Jurkat, Clone E6-1 (cell line): Measurements from ENCODE around the gene MUCL3.

ENCODE experiments used
- DNase-seq: peaks from one replicate; pipeline ENCODE4 v3.0.0-alpha.2; 2011; ENCODE audit warnings: low read depth, low spot score
- H3K4me3 ChIP-seq: 2 replicates; pipeline ENCODE4 v1.5.1; 2011; ENCODE audit warnings: mild to moderate bottlenecking, low read length, control low read depth, moderate library complexity

The MUCL3 gene

DNA sequence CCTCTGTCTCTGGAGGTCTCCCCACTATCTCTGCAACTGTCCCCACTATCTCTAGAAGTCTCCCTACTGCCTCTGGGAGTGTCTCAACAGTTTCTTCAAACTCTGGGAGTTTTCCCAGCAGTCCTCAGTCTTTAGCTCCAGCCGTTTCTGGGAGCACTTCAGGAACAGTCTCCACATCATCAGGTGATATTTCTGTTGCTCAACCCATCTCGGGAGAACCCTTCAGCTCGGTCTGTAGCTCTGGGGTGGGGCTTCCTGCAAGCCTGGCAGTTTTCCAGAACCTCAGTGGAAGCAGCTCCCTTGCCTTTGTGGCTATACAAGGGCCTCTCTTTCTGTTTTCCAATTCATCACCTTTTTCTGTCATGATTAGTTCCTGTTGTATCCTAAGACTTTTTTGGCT is 5.8 kb upstream of the MUCL3 start:
- no peak for DNase-seq
- no peak overlapping the region for H3K4me3 ChIP-seq

DNA sequence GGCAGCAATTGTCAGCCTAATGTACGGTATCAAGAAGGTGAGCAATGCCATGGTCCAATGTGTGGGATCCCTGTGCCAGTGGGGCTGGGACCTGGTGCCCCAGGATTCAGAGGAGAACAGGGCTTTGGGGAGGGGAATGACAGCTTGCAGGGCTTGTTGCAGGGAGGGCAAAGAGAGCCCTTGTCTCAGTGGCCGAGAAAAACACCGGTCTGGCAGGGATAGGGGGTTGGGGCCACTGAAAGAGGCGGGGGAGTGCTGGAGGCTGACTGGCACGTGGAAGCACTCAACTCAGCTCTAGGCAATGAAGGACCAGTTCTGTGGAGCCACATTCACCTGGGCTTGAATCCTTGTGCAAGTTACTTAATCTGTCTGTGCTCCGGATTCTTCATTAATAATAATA is 3.5 kb upstream of the MUCL3 start:
- no peak overlapping the region for H3K4me3 ChIP-seq
- DNase-seq, result no peak

DNA sequence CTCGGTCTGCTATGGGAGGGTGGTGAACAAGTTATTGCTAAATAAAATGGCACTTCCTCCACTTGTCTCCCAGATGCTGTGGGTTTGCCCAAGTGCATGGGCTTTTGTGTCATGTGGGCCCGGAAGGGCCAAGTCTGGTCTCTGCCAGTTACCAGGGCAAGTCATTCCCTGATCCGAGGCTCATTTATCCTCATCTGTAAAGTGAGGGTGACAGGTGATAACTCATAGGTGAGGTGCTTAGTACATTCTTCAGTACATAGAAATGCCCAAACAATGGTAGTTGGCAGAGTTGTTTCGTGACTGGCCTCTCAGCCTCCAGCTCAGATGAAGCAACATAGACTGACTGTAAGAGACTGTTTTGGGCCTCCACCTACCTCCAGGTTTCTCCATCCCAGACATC is 2.0 kb upstream of the MUCL3 start:
- H3K4me3 ChIP-seq, result no peak overlapping the region
- no peak for DNase-seq

DNA sequence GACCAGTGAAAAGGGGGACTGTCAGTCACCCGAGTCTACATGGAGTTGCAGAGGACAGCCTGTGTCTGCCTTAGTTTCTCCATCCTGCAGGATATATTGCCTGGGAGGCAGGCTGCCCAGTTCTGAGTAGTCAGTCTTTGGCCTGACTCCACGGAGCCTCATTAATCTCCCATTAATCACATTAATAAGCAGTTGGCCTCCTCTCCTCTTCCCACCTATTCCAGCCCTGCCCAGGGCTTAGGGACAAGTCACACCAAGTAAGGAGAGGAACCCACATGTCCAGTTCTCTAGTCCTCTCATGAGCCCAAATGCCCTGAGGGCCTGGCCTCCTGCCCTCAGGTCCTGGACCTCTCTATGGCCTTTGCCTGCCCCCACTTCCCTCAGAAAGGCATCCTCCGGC is 1.3 kb upstream of the MUCL3 start:
- DNase-seq, result no peak
- no peak overlapping the region for H3K4me3 ChIP-seq

DNA sequence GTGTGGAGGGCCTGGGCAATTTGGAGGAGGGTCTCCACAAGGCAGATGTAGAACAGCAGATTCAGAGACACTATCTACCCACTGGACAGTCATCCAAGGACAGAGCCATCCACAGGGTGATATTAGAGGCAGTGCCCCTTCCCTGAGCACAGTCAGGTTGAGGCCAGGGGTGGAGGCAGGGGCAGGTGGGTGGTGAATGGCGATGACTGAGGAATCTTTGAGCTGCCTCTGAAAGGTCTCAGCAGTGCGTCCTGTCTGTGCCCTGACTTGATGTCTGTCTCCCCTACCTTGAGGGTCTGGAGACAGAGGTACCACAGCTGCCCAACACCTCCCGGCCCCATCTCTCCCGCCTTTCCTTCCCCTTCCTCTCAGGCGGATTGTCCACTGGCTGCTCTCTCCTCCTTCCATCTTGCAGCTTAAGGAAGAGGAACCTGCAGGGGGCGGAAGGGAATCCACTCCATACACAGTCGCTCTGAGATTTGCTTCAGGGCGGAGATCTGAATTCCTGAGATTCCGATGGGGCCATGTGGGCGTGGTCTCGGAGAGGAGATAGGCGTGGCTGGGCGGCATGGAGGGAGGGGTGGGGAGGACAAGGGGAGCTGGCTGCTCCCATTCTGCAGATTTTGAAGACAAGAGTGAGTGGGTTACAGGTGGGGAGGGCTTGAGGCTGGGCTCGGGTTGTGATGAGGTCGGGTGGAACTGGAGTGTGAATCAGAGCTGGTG is 1.7 kb downstream of the MUCL3 start:
- no peak for DNase-seq
- H3K4me3 ChIP-seq, result no peak overlapping the region

DNA sequence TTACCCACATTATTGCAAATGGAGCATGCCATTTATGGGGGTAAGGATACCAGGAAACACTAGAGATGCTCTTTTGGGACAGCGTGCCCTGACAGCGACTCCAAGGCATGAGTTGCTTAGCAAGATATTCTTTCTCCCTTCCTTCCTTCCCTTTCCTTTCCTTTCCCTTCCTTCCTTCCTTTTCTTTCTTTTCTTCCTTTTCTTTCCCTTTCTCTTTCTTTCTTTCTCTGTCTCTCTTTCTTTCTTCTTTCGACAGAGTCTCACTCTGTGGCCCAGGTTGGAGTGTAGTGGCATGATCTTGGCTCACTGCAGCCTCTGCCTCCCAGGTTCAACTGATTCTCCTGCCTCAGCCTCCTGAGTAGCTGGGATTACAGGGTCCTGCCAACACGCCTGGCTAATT is 3.3 kb downstream of the MUCL3 start:
- no peak overlapping the region for H3K4me3 ChIP-seq
- no peak for DNase-seq

DNA sequence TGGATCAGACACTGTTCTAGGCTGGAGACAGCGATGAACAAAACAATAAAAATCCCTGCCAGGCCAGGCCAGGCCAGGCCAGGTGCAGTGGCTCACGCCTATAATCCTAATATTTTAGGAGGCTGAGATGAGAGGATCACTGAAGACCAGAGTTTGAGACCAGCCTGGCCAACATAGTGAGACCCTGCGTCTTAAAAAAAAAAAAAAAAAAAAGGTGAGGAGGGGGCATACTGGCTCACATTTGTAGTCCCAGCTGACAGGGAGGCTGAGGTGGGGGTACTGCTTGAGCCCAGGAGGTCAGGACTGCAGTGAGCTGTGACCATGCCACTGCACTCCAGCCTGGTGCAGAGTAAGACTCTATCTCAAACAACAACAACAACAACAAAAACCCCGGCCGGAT is 4.5 kb downstream of the MUCL3 start:
- no peak for DNase-seq
- H3K4me3 ChIP-seq, result no peak overlapping the region

DNA sequence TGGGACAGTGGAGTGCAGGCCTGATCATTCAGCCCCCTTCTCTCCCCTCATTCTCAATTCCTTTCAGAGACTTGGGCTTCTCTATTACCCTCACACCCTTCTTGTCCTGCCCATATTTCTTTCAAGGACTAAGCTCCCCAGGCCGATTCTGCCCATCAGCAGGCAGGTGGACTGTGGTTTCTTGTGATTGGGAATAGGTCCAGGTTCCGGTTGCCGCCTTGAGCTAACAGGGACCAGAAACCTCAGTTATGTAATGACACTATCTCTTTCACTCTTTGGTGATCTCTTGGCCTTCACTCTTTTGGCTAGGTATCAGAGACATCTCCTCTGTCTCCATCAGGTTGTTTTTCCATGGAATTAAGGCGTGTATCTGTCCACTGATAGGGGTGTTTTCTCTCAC is 6.5 kb downstream of the MUCL3 start:
- no peak for DNase-seq
- no peak overlapping the region for H3K4me3 ChIP-seq

DNA sequence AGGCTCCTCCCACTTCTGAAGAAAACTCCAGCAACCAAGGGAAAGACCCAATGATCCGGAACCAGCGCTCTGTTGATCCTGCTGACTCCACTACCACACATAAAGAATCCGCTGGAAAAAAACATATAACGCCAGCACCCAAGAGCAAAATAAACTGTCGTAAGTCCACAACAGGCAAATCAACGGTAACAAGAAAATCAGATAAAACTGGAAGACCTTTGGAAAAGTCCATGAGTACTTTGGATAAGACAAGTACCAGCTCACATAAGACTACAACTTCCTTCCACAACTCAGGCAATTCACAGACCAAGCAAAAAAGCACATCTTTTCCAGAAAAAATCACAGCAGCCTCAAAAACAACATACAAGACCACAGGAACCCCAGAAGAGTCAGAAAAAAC is 8.0 kb downstream of the MUCL3 start:
- no peak overlapping the region for H3K4me3 ChIP-seq
- DNase-seq, result no peak

DNA sequence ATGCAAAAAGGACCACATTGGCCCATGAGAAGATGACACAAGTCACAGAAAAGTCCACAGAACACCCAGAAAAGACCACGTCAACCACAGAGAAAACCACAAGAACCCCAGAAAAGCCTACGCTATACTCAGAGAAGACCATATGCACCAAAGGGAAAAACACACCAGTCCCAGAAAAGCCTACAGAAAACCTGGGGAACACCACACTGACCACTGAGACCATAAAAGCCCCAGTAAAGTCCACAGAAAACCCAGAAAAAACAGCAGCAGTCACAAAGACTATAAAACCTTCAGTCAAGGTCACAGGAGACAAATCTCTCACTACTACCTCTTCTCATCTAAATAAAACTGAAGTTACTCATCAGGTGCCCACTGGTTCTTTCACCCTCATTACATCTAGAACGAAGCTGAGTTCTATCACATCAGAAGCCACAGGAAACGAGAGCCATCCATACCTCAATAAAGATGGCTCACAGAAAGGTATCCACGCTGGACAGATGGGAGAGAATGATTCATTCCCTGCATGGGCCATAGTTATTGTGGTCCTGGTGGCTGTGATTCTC is 11.2 kb downstream of the MUCL3 start:
- no peak overlapping the region for H3K4me3 ChIP-seq
- no peak for DNase-seq

DNA sequence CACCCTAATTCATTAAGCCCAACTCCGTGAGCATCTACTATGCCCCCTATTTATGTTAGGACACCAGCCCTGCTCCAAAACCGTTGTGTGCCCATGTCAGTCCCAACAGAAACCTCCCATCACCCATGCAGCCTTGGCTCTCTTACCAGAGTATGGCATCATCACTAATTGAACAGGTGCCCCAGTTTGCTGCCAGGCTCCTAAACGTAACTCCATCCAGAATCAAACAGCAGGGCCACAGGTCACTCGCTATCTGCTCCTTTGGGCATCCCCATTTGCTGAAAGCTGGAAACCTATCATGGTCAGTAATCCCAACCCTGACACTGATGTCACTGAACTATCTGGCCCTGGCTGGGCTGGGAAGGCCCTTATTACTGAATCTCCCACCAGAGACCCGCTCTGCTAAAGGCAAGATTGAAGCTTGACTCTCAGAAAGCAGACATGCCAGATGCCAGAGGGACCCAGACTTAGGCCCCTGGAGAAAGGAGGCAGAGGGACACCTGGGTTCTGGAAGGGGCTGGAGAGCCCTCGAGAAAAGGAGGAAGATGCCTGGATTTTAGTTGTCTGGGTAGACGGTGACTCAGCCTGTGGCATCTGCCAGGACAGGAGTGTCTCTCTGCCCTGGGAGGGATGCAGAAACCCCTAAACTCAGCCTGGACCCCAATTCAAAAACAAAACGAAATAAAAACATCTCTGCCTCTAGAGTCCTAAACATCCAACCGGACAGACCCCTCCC is 14.0 kb downstream of the MUCL3 start:
- DNase-seq, result no peak

DNA sequence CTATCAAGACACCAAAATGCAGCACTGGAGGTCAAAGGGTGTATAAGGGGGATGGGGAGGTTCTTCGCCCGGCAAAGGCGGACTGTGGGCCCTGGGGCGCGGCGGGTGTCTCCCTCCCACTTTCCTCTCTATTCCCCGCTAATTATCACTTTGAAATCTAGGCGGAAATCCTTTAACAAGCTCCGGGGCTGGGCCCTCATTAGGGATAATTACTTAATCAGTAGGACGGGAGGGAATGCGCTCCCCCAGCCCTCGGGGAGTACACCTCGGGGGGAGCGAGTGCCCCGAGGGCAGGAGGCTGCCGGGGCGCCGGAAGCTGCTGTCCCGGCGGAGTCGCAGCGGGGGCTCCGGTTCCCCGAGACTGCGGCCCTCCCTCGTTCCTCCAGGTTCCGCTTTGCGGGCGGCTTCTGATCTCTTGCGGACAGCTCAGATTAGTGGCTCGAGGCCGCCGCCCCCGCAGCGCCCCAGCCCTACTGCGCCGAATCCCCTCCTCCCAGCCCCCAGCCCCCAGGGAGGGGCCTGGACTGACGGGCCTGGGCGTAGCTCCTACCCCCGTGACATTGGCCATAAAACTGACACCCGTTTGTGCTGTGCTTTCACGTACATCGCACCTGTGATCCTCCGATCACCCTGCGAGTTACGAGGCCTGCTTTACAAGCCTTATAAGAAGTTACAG is 14.7 kb downstream of the MUCL3 start:
- peak overlapping the region; percentile 27 for H3K4me3 ChIP-seq
- DNase-seq, result no peak

More for the DNA sequence above, 14.0 kb downstream of the MUCL3 start:
- no peak overlapping the region for H3K4me3 ChIP-seq

DNA sequence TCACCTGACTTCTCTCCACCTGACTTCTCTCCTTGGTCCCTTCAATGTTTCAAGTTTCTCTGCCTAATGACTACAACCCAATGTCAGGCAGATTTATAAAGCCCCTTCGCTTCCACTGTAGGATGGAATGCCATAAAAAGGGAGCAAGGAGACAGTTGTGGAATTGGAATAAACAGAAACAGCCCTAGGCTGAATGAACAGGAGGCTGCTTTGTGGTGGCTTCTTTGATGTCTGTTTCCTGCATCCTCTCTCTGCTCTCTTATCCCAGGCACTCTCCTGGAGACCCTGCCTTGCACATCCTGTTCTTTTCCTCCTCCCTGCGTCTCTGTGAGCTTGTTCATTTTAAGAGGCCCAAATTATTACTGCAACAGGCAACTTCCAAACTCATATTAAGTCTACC is 16.9 kb downstream of the MUCL3 start:
- H3K4me3 ChIP-seq, result no peak overlapping the region
- DNase-seq, result no peak

DNA sequence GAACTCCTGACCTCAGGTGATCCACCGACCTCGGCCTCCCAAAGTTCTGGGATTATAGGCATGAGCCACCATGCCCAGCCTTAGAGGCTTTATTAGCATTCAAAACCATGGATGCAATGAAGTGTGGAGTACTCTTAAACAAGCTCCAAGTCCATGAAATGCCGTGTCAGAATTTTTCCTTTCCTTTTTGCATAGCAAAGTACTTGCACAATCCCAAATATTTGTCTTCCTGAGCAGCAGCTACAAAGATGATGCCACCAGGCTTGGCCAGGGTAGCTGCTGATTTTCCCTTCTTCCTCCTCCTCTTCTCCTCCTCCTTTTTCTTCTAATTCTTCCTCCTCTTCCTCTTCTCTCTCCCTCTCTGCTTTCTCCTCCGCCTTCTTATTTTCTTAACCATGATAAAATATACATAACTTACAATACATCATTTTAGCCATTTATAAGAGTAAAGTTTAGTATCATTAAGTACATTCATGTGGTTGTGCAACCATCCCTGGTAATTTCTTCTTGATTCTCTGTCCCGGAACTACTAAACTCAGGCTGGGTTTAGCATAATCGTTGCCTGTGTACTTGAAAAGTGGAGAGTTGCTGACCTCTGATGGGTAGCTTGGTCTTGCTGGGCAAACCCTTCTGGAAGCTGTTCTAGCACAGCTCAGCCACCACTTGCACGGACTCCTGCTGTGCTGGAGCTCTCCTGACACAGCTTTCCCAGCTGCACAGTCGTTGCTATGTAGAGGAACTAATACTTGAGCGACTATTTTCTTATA is 20.3 kb downstream of the MUCL3 start:
- DNase-seq, result no peak
- H3K4me3 ChIP-seq, result no peak overlapping the region

DNA sequence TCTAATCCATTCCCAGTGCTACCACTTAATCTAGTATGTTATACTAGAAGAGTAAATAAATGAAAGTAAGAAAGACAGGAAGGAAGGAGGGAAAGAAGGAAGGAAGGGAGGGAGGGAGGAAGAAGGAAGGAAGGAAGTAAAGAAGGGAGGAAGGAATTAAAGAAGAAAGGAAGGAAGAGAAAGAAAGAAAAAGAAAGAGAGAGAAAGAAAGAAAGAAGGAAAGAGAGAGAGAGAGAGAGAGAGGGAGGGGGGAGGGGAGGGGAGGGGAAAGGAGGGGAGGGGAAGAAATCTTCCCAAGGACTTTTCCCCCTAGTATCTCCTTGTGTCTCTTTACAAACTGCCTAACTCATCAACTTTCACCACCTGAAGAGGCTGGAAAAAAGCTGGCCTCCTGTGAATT is 21.9 kb downstream of the MUCL3 start:
- no peak for DNase-seq
- H3K4me3 ChIP-seq, result no peak overlapping the region

DNA sequence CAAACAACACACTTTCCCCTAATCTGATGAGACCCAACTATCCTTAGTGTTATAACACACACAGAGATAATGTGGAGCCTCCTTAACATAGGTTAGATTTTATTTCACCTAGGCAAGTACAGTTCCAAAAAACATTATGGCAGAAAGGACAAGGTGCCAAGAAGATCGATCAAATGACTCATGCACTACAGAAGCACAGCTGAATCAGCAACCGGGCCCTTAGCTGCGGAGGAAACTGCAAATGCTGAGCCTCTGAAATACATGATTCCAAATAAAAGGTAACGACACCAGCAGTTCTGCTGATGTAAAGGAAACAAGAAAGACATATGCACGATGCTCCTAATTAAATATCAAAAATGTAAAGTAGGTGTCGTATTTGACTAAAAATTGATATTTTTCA is 22.9 kb downstream of the MUCL3 start:
- no peak overlapping the region for H3K4me3 ChIP-seq
- DNase-seq, result no peak

DNA sequence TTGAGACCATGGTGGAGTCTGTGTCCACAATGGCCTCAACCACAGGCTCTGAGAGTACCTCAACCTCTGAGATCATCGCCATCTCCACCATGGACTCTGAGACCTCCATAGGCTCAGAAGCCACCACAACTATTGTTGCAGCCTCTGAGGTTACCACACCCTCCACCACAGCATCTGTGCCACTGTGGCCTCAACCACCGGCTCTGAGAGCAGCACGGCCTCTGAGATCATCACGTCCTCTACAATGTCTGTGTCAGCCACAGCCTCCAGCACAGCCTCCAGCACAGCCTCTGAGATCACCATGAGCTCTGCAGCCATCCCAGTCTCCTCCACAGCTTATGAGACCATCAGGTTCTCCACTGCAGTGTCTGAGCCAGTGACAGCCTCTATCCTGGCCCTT is 23.3 kb downstream of the MUCL3 start:
- DNase-seq, result no peak
- no peak overlapping the region for H3K4me3 ChIP-seq

DNA sequence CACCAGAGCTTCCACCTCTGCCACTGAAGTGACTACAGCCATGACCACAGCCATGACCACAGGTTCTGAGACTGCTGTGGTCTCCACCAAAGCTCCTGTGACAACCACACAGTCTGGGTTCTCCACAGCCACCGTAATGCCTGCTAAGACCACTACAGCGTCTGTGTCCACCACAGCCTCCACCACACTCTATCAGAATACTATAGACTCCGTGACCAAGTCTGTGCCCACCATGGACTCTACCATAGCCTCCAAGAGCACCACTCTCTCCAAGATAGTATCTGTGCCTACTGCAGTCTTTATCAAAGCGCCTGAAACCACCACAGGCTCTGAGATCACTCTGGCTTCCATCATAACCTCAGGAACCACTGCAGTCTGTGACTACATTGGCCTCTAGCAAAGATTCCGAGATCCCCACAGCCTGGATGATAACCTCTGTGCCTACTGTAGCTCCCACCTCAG is 24.4 kb downstream of the MUCL3 start:
- no peak for DNase-seq
- no peak overlapping the region for H3K4me3 ChIP-seq

DNA sequence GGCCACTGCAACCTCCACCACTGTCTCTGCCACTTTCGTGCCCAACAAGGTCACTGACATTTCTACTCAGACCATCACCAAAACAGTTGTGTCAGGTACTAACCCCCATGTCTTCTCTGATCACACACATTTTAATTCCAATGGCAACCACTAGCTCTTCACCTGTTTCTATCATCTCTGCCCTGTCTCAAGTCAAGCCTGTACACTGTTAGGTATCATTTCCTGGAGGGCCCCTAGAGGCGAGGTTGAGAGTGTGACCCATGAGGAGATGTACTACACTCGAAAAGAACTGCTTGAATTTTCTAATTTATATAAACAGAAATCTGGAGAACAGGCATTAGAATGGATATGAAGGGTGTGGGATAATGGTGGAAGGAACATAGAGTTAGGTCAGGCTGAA is 25.4 kb downstream of the MUCL3 start:
- no peak for DNase-seq
- no peak overlapping the region for H3K4me3 ChIP-seq
